H1 (cell line): Measurements from ENCODE around the gene PDE4D.
"Not testable (repeated sequence)": the region's sequence is repeated elsewhere in the genome, so short reads cannot be mapped to it uniquely, and the experiment has no call there.

Experiments
- EP300 ChIP-seq, 2 experiments: IDR thresholded peaks; 1 replicate in 1 of 2; 2 replicates in 1 of 2; pipeline ENCODE4 v1.6.1; 2011 to 2012; ENCODE audit warnings: low read depth in 2 of 2, low read length in 2 of 2, mild to moderate bottlenecking in 2 of 2, borderline replicate concordance in 1 of 2, inconsistent platforms in 1 of 2, moderate library complexity in 1 of 2
- HDAC2 ChIP-seq, 2 experiments: fragments of 300-600 bp in 1 of 2; sonication (generic) in 1 of 2; IDR thresholded peaks; 2 replicates each; pipeline ENCODE4 v1.6.1; 2011 to 2012; ENCODE audit warnings: low read depth in 2 of 2, low read length in 2 of 2, mild to moderate bottlenecking in 2 of 2, moderate library complexity in 2 of 2, borderline replicate concordance in 1 of 2, inconsistent platforms in 1 of 2
- SAP30 ChIP-seq: fragments of 300-600 bp; sonication (generic); IDR thresholded peaks from 2 replicates; pipeline ENCODE4 v1.7.1; 2012; ENCODE audit warnings: low read length, moderate library complexity, mild to moderate bottlenecking, inconsistent platforms; ENCODE audit not compliant: insufficient read depth, insufficient replicate concordance

DNA sequence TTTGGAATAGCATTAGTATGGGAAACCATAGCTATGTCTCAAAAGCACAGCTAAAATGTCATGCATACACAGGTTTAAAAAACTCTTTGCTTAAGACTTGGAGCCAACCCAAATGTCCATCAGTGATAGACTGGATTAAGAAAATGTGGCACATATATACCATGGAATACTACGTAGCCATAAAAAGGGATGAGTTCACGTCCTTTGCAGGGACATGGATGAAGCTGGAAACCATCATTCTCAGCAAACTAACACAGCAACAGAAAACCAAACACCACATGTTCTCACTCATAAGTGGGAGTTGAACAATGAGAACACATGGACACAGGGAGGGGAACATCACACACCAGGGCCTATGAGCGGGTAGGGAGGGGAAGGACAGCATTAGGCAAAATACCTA is 897.7 kb downstream of the PDE4D start:
- TF ChIP-seq EP300 (IDR thresholded peaks at IDR 0.05; ENCODE audit: borderline replicate concordance in 1 of 2, low read depth in 2 of 2, low read length in 2 of 2); HDAC2 (IDR thresholded peaks at IDR 0.05; ENCODE audit: borderline replicate concordance in 1 of 2, low read depth in 2 of 2, low read length in 2 of 2); SAP30: not testable (repeated sequence)
